ENCODE measurements around the gene GPD2.

DNA sequence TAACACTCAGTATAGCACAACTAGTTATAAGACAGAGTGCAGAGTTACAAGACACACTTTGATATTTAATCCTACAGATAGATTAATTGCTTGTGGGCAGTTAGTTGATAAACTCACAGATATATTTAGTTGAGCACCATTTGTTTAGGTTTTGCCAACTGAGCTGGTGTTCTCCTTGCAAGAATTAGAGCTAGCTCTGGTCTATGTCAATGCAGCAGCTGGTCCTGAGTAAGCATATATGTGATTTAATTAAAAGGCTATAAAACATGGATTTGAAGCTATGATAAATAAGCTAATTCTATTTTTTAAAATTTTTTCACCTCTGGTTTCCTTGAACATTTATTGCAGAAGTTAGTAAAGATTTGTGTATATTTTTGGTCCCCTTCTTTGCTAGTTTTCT, 35.6 kb downstream of the GPD2 start:
- TF ChIP-seq, protein P1, sequence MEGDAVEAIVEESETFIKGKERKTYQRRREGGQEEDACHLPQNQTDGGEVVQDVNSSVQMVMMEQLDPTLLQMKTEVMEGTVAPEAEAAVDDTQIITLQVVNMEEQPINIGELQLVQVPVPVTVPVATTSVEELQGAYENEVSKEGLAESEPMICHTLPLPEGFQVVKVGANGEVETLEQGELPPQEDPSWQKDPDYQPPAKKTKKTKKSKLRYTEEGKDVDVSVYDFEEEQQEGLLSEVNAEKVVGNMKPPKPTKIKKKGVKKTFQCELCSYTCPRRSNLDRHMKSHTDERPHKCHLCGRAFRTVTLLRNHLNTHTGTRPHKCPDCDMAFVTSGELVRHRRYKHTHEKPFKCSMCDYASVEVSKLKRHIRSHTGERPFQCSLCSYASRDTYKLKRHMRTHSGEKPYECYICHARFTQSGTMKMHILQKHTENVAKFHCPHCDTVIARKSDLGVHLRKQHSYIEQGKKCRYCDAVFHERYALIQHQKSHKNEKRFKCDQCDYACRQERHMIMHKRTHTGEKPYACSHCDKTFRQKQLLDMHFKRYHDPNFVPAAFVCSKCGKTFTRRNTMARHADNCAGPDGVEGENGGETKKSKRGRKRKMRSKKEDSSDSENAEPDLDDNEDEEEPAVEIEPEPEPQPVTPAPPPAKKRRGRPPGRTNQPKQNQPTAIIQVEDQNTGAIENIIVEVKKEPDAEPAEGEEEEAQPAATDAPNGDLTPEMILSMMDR (IDR thresholded peaks at IDR 0.05): no peak
- no peak for TF ChIP-seq EZH2 (IDR thresholded peaks at IDR 0.05; ENCODE audit: borderline replicate concordance, insufficient read depth, low read depth, low read length, poor library complexity, severe bottlenecking)
